Osteoblast (primary cell): ENCODE measurements around the gene AUH. TPM values are rescaled to one million over a fixed set of nuclear protein-coding genes. Genes with fewer than 3 reads are reported as not detected.
"Not testable (repeated sequence)": the region's sequence is repeated elsewhere in the genome, so short reads cannot be mapped to it uniquely, and the experiment has no call there.

Experiments
- DNase-seq: peaks from one replicate; pipeline ENCODE4 v3.0.0; 2011; ENCODE audit warnings: low spot score, mixed read lengths; ENCODE audit not compliant: insufficient read length; ENCODE audit errors: missing footprints
- H2AFZ ChIP-seq: 2 replicates; pipeline ENCODE4 v1.6.0; 2011; ENCODE audit warnings: mild to moderate bottlenecking, low read length
- H3K27ac ChIP-seq: 2 replicates; pipeline ENCODE4 v1.5.1; 2011; ENCODE audit warnings: mild to moderate bottlenecking, low read depth, low read length, moderate library complexity
- H3K27me3 ChIP-seq: 2 replicates; pipeline ENCODE4 v1.6.0; 2012; ENCODE audit warnings: mild to moderate bottlenecking, control low read depth, inconsistent platforms, low read length, moderate library complexity; ENCODE audit not compliant: insufficient read depth
- H3K36me3 ChIP-seq: 2 replicates; pipeline ENCODE4 v1.5.1; 2011; ENCODE audit warnings: mild to moderate bottlenecking, low read length, control low read depth, moderate library complexity; ENCODE audit not compliant: insufficient read depth
- H3K4me1 ChIP-seq: 2 replicates; pipeline ENCODE4 v1.5.1; 2011; ENCODE audit warnings: mild to moderate bottlenecking, low read length, control low read depth, moderate library complexity; ENCODE audit not compliant: insufficient read depth
- H3K4me2 ChIP-seq: 2 replicates; pipeline ENCODE4 v1.6.0; 2011; ENCODE audit warnings: mild to moderate bottlenecking, low read length; ENCODE audit not compliant: insufficient read depth
- H3K4me3 ChIP-seq: fragments of 200-600 bp; sonication (generic); 3 replicates; pipeline ENCODE4 v1.5.1; 2012; ENCODE audit warnings: mild to moderate bottlenecking, low read length, inconsistent platforms; ENCODE audit not compliant: insufficient read depth
- H3K79me2 ChIP-seq: 2 replicates; pipeline ENCODE4 v1.6.0; 2012; ENCODE audit warnings: mild to moderate bottlenecking, low read length, control low read depth, inconsistent platforms; ENCODE audit not compliant: insufficient read depth
- H3K9me3 ChIP-seq: 2 replicates; pipeline ENCODE4 v1.5.1; 2011; ENCODE audit warnings: low read depth, low read length, control low read depth
- H4K20me1 ChIP-seq: 2 replicates; pipeline ENCODE4 v1.6.0; 2012; ENCODE audit warnings: mild to moderate bottlenecking, low read length, control low read depth; ENCODE audit not compliant: insufficient read depth
- total RNA-seq: library from RNA; depleted of rRNA; stranded (reverse); fragments of >200 nt; gene quantifications from 2 replicates; pipeline ENCODE4 v1.2.3, GENCODE V29; 2012
- TF ChIP-seq, protein P1 (sequence below): IDR thresholded peaks from 2 replicates; pipeline ENCODE4 v1.5.1; 2011; ENCODE audit warnings: mild to moderate bottlenecking, low read depth, low read length, moderate library complexity; ENCODE audit errors: extremely low read depth

AUH gene
- total RNA-seq, 1 donor = 17.0 TPM

DNA sequence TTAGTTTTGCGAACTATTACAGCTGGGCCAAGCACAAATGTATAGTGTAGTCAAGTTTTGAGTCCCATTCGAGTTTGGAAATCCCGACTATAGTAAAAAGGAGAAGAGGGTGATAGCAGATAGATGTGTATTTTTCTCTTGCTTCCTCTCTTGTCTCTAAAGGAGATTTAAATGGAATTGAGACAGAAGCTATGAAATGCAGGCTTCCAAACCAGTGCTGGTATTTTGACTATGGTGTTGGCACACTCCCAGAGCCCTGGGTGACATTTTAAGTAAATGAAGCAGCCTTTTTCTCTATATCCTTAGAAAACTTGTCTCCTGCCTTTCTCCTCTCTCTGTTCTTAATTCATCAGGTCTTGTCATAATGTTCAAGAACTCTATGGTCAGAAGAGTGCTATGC lies 17.7 kb upstream of the AUH start:
- TF ChIP-seq, protein P1, sequence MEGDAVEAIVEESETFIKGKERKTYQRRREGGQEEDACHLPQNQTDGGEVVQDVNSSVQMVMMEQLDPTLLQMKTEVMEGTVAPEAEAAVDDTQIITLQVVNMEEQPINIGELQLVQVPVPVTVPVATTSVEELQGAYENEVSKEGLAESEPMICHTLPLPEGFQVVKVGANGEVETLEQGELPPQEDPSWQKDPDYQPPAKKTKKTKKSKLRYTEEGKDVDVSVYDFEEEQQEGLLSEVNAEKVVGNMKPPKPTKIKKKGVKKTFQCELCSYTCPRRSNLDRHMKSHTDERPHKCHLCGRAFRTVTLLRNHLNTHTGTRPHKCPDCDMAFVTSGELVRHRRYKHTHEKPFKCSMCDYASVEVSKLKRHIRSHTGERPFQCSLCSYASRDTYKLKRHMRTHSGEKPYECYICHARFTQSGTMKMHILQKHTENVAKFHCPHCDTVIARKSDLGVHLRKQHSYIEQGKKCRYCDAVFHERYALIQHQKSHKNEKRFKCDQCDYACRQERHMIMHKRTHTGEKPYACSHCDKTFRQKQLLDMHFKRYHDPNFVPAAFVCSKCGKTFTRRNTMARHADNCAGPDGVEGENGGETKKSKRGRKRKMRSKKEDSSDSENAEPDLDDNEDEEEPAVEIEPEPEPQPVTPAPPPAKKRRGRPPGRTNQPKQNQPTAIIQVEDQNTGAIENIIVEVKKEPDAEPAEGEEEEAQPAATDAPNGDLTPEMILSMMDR = no peak
- no peak overlapping the region for H3K4me2 ChIP-seq
- H3K79me2 ChIP-seq = no peaks in the 10 kb centered on the region
- H3K4me1 ChIP-seq = peaks cover 12% of the 10 kb centered on the region
- H3K4me3 ChIP-seq = no peak overlapping the region
- H3K36me3 ChIP-seq = no peaks in the 10 kb centered on the region
- no peak for DNase-seq
- H4K20me1 ChIP-seq = no peaks in the 10 kb centered on the region
- no peak overlapping the region for H3K27ac ChIP-seq
- H3K27me3 ChIP-seq = no peaks in the 10 kb centered on the region
- no peaks in the 10 kb centered on the region for H3K9me3 ChIP-seq
- no peak overlapping the region for H2AFZ ChIP-seq

DNA sequence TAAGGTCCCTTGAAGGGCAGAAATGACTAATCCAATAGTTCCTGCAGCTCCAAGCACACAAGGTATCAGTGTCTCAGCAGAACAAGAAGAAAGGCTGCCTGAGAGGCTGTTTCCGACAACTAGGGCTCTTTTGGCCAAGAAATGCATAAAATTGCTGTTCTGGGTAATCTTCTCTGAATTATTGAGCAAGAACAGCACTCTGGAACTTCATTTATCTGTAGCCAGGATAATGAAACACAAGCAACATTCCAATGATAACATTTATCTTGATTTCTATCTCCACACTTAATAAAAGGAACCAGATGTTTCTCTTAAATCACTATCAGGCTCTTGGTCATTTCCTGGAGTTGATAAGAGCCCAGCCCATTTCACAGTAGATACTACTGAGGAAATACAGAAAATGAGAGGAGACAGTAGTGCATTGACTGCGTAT lies 17.0 kb upstream of the AUH start:
- H3K4me3 ChIP-seq = no peak overlapping the region
- no peaks in the 10 kb centered on the region for H3K79me2 ChIP-seq
- no peak overlapping the region for H3K27ac ChIP-seq
- no peaks in the 10 kb centered on the region for H4K20me1 ChIP-seq
- H2AFZ ChIP-seq = no peak overlapping the region
- no peaks in the 10 kb centered on the region for H3K27me3 ChIP-seq
- H3K36me3 ChIP-seq = no peaks in the 10 kb centered on the region
- peaks cover 12% of the 10 kb centered on the region for H3K4me1 ChIP-seq
- H3K4me2 ChIP-seq = no peak overlapping the region
- no peaks in the 10 kb centered on the region for H3K9me3 ChIP-seq
- TF ChIP-seq, protein P1 = no peak
- no peak for DNase-seq

DNA sequence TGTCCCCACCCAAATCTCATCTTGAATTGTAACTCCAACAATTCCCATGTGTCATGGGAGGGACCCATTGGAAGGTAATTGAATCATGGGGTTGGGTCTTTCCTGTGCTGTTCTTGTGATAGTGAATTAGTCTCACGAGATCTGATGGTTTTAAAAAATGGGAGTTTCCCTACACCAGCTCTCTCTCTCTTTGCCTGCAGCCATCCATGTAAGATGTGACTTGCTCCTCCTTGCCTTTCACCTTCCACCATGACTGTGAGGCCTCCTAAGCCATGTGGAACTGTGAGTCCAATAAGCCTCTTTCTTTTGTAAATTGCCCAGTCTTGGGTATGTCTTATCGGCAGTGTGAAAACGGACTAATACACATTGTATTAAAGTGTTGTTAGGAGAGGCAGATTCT lies 16.3 kb upstream of the AUH start:
- H4K20me1 ChIP-seq, H3K27ac ChIP-seq, DNase-seq, H3K36me3 ChIP-seq, H3K27me3 ChIP-seq, H3K4me2 ChIP-seq, H3K4me3 ChIP-seq, H3K79me2 ChIP-seq, H3K9me3 ChIP-seq, H2AFZ ChIP-seq: not testable (repeated sequence)
- peaks cover 12% of the 10 kb centered on the region for H3K4me1 ChIP-seq

DNA sequence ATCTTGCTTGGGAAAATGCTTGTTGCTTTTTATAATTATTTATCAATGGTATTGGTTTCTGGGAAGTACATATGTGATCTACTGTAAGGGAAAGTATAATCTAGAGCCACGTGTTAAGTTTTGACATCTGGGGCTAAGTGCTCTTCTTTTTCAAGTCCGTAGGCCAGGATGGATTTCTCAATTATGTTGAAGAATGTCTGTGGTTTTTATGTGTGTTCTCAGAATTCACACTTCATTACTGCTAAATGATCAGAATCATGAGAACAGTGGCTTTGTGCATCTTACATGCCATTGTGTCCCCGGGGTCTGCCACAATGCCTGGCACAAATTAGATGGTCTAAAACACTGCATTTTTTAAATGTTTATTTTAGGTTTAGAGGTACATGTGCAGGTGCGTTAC lies 14.5 kb upstream of the AUH start:
- Histone ChIP-seq H3K9me3 (no peaks in the 10 kb centered on the region), H3K4me3 (no peak overlapping the region), H3K36me3 (no peaks in the 10 kb centered on the region), H3K27me3 (no peaks in the 10 kb centered on the region), H3K4me2 (no peak overlapping the region), H3K4me1 (peaks cover 12% of the 10 kb centered on the region), H3K27ac (no peak overlapping the region), H3K79me2 (no peaks in the 10 kb centered on the region), H2AFZ (no peak overlapping the region), H4K20me1 (no peaks in the 10 kb centered on the region)
- TF ChIP-seq, protein P1 = no peak
- DNase-seq = no peak
